ENCODE measurements around the gene ERICH4.
"Not testable (repeated sequence)": the region's sequence is repeated elsewhere in the genome, so short reads cannot be mapped to it uniquely, and the experiment has no call there.

Gene ERICH4

GRCh38 chr19:41478875-41479756, 36.2 kb downstream of the ERICH4 start:
- no peak for DNase-seq (ENCODE audit: low read depth in 1 of 2, low spot score in 1 of 2)
- TF ChIP-seq JUND (IDR thresholded peaks at IDR 0.05; ENCODE audit: low read depth) = no peak
- in situ Hi-C loops (cut with HindIII; ENCODE audit: low pct_unique_long_range_greater_than_20kb, low sequenced_read_pairs) = no loop called here

GRCh38 chr19:41479757-41480191, 36.8 kb downstream of the ERICH4 start:
- DNase-seq (ENCODE audit: low read depth in 1 of 2, low spot score in 1 of 2) = no peak
- in situ Hi-C loops (cut with HindIII; ENCODE audit: low pct_unique_long_range_greater_than_20kb, low sequenced_read_pairs) = no loop called here
- no peak for TF ChIP-seq JUND (IDR thresholded peaks at IDR 0.05; ENCODE audit: low read depth)

- peak in 1 of 2 experiments; percentile 8 for DNase-seq (ENCODE audit: low read depth in 1 of 2, low spot score in 1 of 2)
- in situ Hi-C loops (cut with HindIII; ENCODE audit: low pct_unique_long_range_greater_than_20kb, low sequenced_read_pairs) = no loop called here
Measured at GRCh38 chr19:41480336-41480735, 37.4 kb downstream of the ERICH4 start.

GRCh38 chr19:41484822-41485221, 41.9 kb downstream of the ERICH4 start:
- no peak for TF ChIP-seq JUND (IDR thresholded peaks at IDR 0.05; ENCODE audit: low read depth)
- no peak for DNase-seq (ENCODE audit: low read depth in 1 of 2, low spot score in 1 of 2)
- in situ Hi-C loops (cut with HindIII; ENCODE audit: low pct_unique_long_range_greater_than_20kb, low sequenced_read_pairs) = no loop called here

More at GRCh38 chr19:41480336-41480735, 37.4 kb downstream of the ERICH4 start:
- no peak for TF ChIP-seq JUND (IDR thresholded peaks at IDR 0.05; ENCODE audit: low read depth)

- in situ Hi-C loops (cut with HindIII; ENCODE audit: low pct_unique_long_range_greater_than_20kb, low sequenced_read_pairs); DNase-seq (ENCODE audit: low read depth in 1 of 2, low spot score in 1 of 2): not testable (repeated sequence)
Measured at GRCh38 chr19:41486953-41487352, 44.0 kb downstream of the ERICH4 start.

- DNase-seq (ENCODE audit: low read depth in 1 of 2, low spot score in 1 of 2) = no peak
- no peak for TF ChIP-seq JUND (IDR thresholded peaks at IDR 0.05; ENCODE audit: low read depth)
- in situ Hi-C loops (cut with HindIII; ENCODE audit: low pct_unique_long_range_greater_than_20kb, low sequenced_read_pairs) = no loop called here
Measured at GRCh38 chr19:41492843-41493242, 49.9 kb downstream of the ERICH4 start.
